H9 (cell line): ENCODE measurements around the gene SLC44A1. TPM values are rescaled to one million over a fixed set of nuclear protein-coding genes. Genes with fewer than 3 reads are reported as not detected.

Experiments used
- DNase-seq: peaks from one replicate; pipeline ENCODE4 v3.0.0-alpha.2; 2017
- H2AFZ ChIP-seq: one replicate; pipeline ENCODE4 v1.6.1; 2013; ENCODE audit warnings: mild to moderate bottlenecking, low read length, control low read depth, moderate library complexity
- H2AK5ac ChIP-seq: 2 replicates; pipeline ENCODE4 v1.6.1; 2013; ENCODE audit warnings: low read length, control low read depth, mixed read lengths; ENCODE audit not compliant: insufficient read length
- H2BK120ac ChIP-seq: one replicate; pipeline ENCODE4 v1.6.1; 2013; ENCODE audit warnings: low read depth, mild to moderate bottlenecking, low read length, control low read depth, inconsistent platforms; ENCODE audit not compliant: poor library complexity, severe bottlenecking
- H2BK12ac ChIP-seq: 2 replicates; pipeline ENCODE4 v1.6.1; 2013; ENCODE audit warnings: low read length, control low read depth, mixed read lengths, low read depth; ENCODE audit not compliant: insufficient read length
- H2BK15ac ChIP-seq: 2 replicates; pipeline ENCODE4 v1.6.1; 2013; ENCODE audit warnings: low read depth, low read length, control low read depth
- H2BK20ac ChIP-seq: one replicate; pipeline ENCODE4 v1.6.1; 2013; ENCODE audit warnings: low read depth, mild to moderate bottlenecking, low read length, control low read depth, inconsistent platforms; ENCODE audit not compliant: poor library complexity, severe bottlenecking
- H2BK5ac ChIP-seq: 2 replicates; pipeline ENCODE4 v1.6.1; 2013; ENCODE audit warnings: low read length, control low read depth, mixed read lengths; ENCODE audit not compliant: insufficient read length
- H3K14ac ChIP-seq: 2 replicates; pipeline ENCODE4 v1.6.1; 2013; ENCODE audit warnings: low read length, control low read depth; ENCODE audit not compliant: insufficient read depth
- H3K18ac ChIP-seq: 2 replicates; pipeline ENCODE4 v1.6.1; 2013; ENCODE audit warnings: low read depth, mild to moderate bottlenecking, mixed read lengths, low read length, control low read depth; ENCODE audit not compliant: insufficient read length
- H3K23ac ChIP-seq: 2 replicates; pipeline ENCODE4 v1.6.1; 2013; ENCODE audit warnings: low read length, control low read depth, mixed read lengths, low read depth; ENCODE audit not compliant: insufficient read length
- H3K23me2 ChIP-seq: 2 replicates; pipeline ENCODE4 v1.6.1; 2013; ENCODE audit warnings: low read depth, mild to moderate bottlenecking, mixed read lengths, low read length, control low read depth; ENCODE audit not compliant: insufficient read length, poor library complexity, severe bottlenecking
- H3K27ac ChIP-seq: 2 replicates; pipeline ENCODE4 v1.5.1; 2013; ENCODE audit warnings: low read length, control low read depth, mixed read lengths, low read depth; ENCODE audit not compliant: insufficient read length
- H3K27me3 ChIP-seq: 2 replicates; pipeline ENCODE4 v1.6.1; 2013; ENCODE audit warnings: low read length, control low read depth, inconsistent platforms; ENCODE audit not compliant: insufficient read depth
- H3K4ac ChIP-seq: 2 replicates; pipeline ENCODE4 v1.6.1; 2013; ENCODE audit warnings: low read depth, mild to moderate bottlenecking, control low read depth, inconsistent platforms, low read length, moderate library complexity
- H3K4me1 ChIP-seq: 2 replicates; pipeline ENCODE4 v1.6.1; 2013; ENCODE audit warnings: low read length, control low read depth, inconsistent platforms; ENCODE audit not compliant: insufficient read depth
- H3K4me2 ChIP-seq: 2 replicates; pipeline ENCODE4 v1.6.1; 2013; ENCODE audit warnings: low read length, control low read depth, mixed read lengths; ENCODE audit not compliant: insufficient read length, insufficient read depth
- H3K56ac ChIP-seq: 2 replicates; pipeline ENCODE4 v1.6.1; 2013; ENCODE audit warnings: low read depth, mild to moderate bottlenecking, mixed read lengths, low read length, control low read depth; ENCODE audit not compliant: insufficient read length
- H3K79me1 ChIP-seq: 2 replicates; pipeline ENCODE4 v1.6.1; 2013; ENCODE audit warnings: low read depth, mild to moderate bottlenecking, moderate library complexity, low read length, control low read depth, inconsistent platforms; ENCODE audit not compliant: insufficient read depth, poor library complexity, severe bottlenecking
- H3K79me2 ChIP-seq: 2 replicates; pipeline ENCODE4 v1.6.1; 2013; ENCODE audit warnings: low read length, control low read depth, inconsistent platforms; ENCODE audit not compliant: insufficient read depth
- H3K9ac ChIP-seq: 2 replicates; pipeline ENCODE4 v1.6.1; 2013; ENCODE audit warnings: low read length, control low read depth, mixed read lengths; ENCODE audit not compliant: insufficient read length; ENCODE audit errors: extremely low read depth
- H3K9me3 ChIP-seq: one replicate; pipeline ENCODE4 v1.6.1; 2013; ENCODE audit warnings: low read depth, low read length, inconsistent platforms; ENCODE audit not compliant: control insufficient read depth
- H3T11ph ChIP-seq: one replicate; pipeline ENCODE4 v1.6.1; 2013; ENCODE audit warnings: mild to moderate bottlenecking, low read length, control low read depth, inconsistent platforms
- H4K20me1 ChIP-seq: one replicate; pipeline ENCODE4 v1.6.1; 2013; ENCODE audit not compliant: control insufficient read depth, insufficient read length, insufficient read depth
- H4K5ac ChIP-seq: 2 replicates; pipeline ENCODE4 v1.6.1; 2013; ENCODE audit warnings: low read depth, mild to moderate bottlenecking, mixed read lengths, low read length, control low read depth; ENCODE audit not compliant: insufficient read length
- H4K8ac ChIP-seq: replicated peaks from 2 replicates; pipeline ENCODE4 v1.6.1; 2013; ENCODE audit warnings: low read length, control low read depth, mixed read lengths, low read depth; ENCODE audit not compliant: insufficient read length
- H4K91ac ChIP-seq: 2 replicates; pipeline ENCODE4 v1.6.1; 2013; ENCODE audit warnings: low read depth, mild to moderate bottlenecking, moderate library complexity, mixed read lengths, low read length, control low read depth; ENCODE audit not compliant: insufficient read length
- H3K27ac Mint-ChIP-seq, 3 experiments: 2 replicates in 2 of 3; 3 replicates in 1 of 3; pipeline ENCODE4 v1.8.0; 2020 to 2021; ENCODE audit warnings: mixed read lengths in 3 of 3, mild to moderate bottlenecking in 1 of 3, moderate library complexity in 1 of 3
- H3K27me3 Mint-ChIP-seq: 2 replicates; pipeline ENCODE4 v1.8.0; 2021; ENCODE audit warnings: low read depth, mild to moderate bottlenecking, moderate library complexity, mixed read lengths
- H3K36me3 Mint-ChIP-seq, 3 experiments: 2 replicates in 2 of 3; 3 replicates in 1 of 3; pipeline ENCODE4 v1.8.0; 2020 to 2021; ENCODE audit warnings: low read depth in 3 of 3, mixed read lengths in 3 of 3; ENCODE audit not compliant: insufficient read depth in 1 of 3
- H3K4me1 Mint-ChIP-seq, 2 experiments: 2 replicates each; pipeline ENCODE4 v1.8.0; 2020; ENCODE audit warnings: mixed read lengths in 2 of 2
- H3K4me3 Mint-ChIP-seq, 2 experiments: 2 replicates in 1 of 2; 3 replicates in 1 of 2; pipeline ENCODE4 v1.8.0; 2020 to 2021; ENCODE audit warnings: mild to moderate bottlenecking in 2 of 2, mixed read lengths in 2 of 2, moderate library complexity in 1 of 2
- H3K9me3 Mint-ChIP-seq, 2 experiments: 2 replicates in 1 of 2; 3 replicates in 1 of 2; pipeline ENCODE4 v1.8.0; 2020; ENCODE audit warnings: mild to moderate bottlenecking in 2 of 2, mixed read lengths in 2 of 2, moderate library complexity in 1 of 2
- CTCF ChIP-seq: fragments of 200-600 bp; sonication (generic); conservative IDR thresholded peaks from 3 replicates; pipeline ENCODE4 v1.8.0; 2021; ENCODE audit warnings: antibody characterized with exemption, mild to moderate bottlenecking
- WGBS: extraction: QIAGEN DNeasy Blood & Tissue Kit; methylation state at CpG from one replicate; pipeline ENCODE4 v1.1.7; 2013; ENCODE audit warnings: missing lambda C conversion rate, low lambda C conversion rate, mixed read lengths; ENCODE audit not compliant: insufficient read length; ENCODE audit errors: extremely low coverage; 5-methylcytosine and 5-hydroxymethylcytosine counted together
- total RNA-seq: library from RNA; stranded (reverse); gene quantifications from 2 replicates; pipeline ENCODE4 v1.2.1, GENCODE V29; 2021

The SLC44A1 gene
- total RNA-seq, 1 experiment from 2014 or later: 60.7 TPM

GRCh38 chr9:105396441-105396840 is 152.0 kb downstream of the SLC44A1 start:
- Histone ChIP-seq H3K23ac (no peak overlapping the region), H3K9ac (no peak overlapping the region), H4K5ac (no peak overlapping the region), H3K4me2 (no peak overlapping the region), H3K4me1 (peaks cover 6% of the 10 kb centered on the region), H2AFZ (no peak overlapping the region), H3K56ac (no peak overlapping the region), H3K27me3 (no peaks in the 10 kb centered on the region), H3K4ac (no peak overlapping the region), H2BK20ac (no peak overlapping the region), H4K20me1 (no peaks in the 10 kb centered on the region), H3T11ph (no peak overlapping the region), H3K23me2 (no peaks in the 10 kb centered on the region), H3K79me1 (no peaks in the 10 kb centered on the region), H3K27ac (no peak overlapping the region), H3K18ac (no peak overlapping the region), H3K9me3 (no peaks in the 10 kb centered on the region), H2BK12ac (no peak overlapping the region), H2AK5ac (no peak overlapping the region), H4K91ac (no peak overlapping the region), H3K79me2 (no peaks in the 10 kb centered on the region), H3K14ac (no peak overlapping the region), H4K8ac (no peak overlapping the region), H2BK15ac (no peak overlapping the region), H2BK120ac (no peak overlapping the region), H2BK5ac (no peak overlapping the region)
- no peak for TF ChIP-seq CTCF
- Mint-ChIP-seq H3K9me3 (no peaks in the 10 kb centered on the region), H3K4me3 (no peak overlapping the region), H3K27ac (no peak overlapping the region; a peak in 1 of 7 replicates), H3K4me1 (peaks cover 46 to 60% of the 10 kb centered on the region in 2 experiments), H3K36me3 (no peaks in the 10 kb centered on the region), H3K27me3 (no peaks in the 10 kb centered on the region)
- WGBS: no CpG with 5 or more reads among the region's 3 CpGs
- no peak for DNase-seq
